HFFc6 (cell line): ENCODE data around the gene SCN5A. TPM values are rescaled to one million over a fixed set of nuclear protein-coding genes. Genes with fewer than 3 reads are reported as not detected.

Experiments
- DNase-seq: peaks from one replicate; pipeline ENCODE4 v3.0.0-alpha.2; 2018
- H3K27ac Mint-ChIP-seq: 2 replicates; pipeline ENCODE4 v1.8.0; 2020; ENCODE audit warnings: mild to moderate bottlenecking, mixed read lengths
- H3K27me3 Mint-ChIP-seq: 2 replicates; pipeline ENCODE4 v1.8.0; 2021; ENCODE audit warnings: mild to moderate bottlenecking, moderate library complexity, mixed read lengths; ENCODE audit not compliant: insufficient read depth
- H3K36me3 Mint-ChIP-seq: 2 replicates; pipeline ENCODE4 v1.8.0; 2021; ENCODE audit warnings: low read depth, mixed read lengths
- H3K4me1 Mint-ChIP-seq: 2 replicates; pipeline ENCODE4 v1.8.0; 2020; ENCODE audit warnings: low read depth, mixed read lengths
- H3K4me3 Mint-ChIP-seq: 2 replicates; pipeline ENCODE4 v1.8.0; 2020; ENCODE audit warnings: mild to moderate bottlenecking, moderate library complexity, mixed read lengths
- H3K9me3 Mint-ChIP-seq: 2 replicates; pipeline ENCODE4 v1.8.0; 2020; ENCODE audit warnings: mild to moderate bottlenecking, mixed read lengths
- total RNA-seq, 6 experiments: library from RNA; stranded (reverse); fragmentation: NEBNext Ultra II Directional; extraction: Animal tissue kit (Norgen Biotek cat#: 25700); gene quantifications; 2 replicates in 1 of 6; 3 replicates in 5 of 6; pipeline ENCODE4 v1.2.3, GENCODE V29; 2021
- TF ChIP-seq, protein P1 (sequence below): fragments of 200-600 bp; sonication (generic); IDR thresholded peaks from 2 replicates; pipeline ENCODE4 v1.5.0; 2021; ENCODE audit warnings: antibody characterized with exemption, mild to moderate bottlenecking

SCN5A gene
- total RNA-seq, 6 experiments from 2014 or later = 0.05 to 0.46 (median 0.28) TPM; not detected in 3

DNA sequence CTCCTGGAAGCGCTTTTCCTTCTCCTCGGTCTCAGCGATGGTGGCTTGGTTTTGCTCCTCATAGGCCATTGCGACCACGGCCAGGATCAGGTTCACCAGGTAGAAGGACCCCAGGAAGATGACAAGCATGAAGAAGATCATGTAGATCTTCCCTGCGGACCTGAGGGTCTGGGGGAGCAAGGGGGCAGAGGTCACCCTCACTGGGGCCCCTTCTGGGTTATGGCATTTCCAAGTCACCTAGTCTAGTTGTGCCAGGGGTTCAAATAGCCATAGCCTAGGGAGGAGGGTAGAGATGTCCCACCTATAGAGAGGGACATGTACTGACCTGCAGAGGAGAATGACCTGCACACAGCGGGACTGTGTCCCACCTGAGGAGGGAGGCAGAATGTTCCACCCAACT is 43.5 kb downstream of the SCN5A start:
- no peaks in the 10 kb centered on the region for H3K9me3 Mint-ChIP-seq
- peaks cover 28% of the 10 kb centered on the region for H3K27me3 Mint-ChIP-seq
- no peak for DNase-seq
- H3K4me3 Mint-ChIP-seq = no peak overlapping the region
- TF ChIP-seq, protein P1, sequence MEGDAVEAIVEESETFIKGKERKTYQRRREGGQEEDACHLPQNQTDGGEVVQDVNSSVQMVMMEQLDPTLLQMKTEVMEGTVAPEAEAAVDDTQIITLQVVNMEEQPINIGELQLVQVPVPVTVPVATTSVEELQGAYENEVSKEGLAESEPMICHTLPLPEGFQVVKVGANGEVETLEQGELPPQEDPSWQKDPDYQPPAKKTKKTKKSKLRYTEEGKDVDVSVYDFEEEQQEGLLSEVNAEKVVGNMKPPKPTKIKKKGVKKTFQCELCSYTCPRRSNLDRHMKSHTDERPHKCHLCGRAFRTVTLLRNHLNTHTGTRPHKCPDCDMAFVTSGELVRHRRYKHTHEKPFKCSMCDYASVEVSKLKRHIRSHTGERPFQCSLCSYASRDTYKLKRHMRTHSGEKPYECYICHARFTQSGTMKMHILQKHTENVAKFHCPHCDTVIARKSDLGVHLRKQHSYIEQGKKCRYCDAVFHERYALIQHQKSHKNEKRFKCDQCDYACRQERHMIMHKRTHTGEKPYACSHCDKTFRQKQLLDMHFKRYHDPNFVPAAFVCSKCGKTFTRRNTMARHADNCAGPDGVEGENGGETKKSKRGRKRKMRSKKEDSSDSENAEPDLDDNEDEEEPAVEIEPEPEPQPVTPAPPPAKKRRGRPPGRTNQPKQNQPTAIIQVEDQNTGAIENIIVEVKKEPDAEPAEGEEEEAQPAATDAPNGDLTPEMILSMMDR = no peak
- no peaks in the 10 kb centered on the region for H3K36me3 Mint-ChIP-seq
- H3K4me1 Mint-ChIP-seq = no peaks in the 10 kb centered on the region
- H3K27ac Mint-ChIP-seq = no peak overlapping the region

DNA sequence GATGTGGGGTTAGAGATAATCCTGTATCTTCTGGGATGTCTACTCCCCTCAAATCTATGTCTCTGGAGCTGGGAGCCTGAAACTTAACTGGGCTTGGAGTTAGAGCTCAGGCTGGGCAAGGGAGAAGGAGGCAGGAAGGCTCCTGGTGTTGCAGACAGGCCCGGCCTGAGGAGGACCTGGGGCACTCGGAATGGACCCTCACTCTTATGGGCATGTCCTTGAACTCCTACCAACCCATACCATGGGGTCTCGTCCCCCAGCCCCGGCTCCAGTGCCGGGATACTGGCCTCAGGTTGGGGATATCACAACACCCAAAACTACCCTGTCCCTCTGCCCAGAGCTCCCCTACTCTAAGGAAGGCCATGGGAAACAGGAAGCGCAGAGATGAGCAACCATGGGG is 45.2 kb downstream of the SCN5A start:
- DNase-seq = no peak
- Mint-ChIP-seq H3K27me3 (peaks cover 24% of the 10 kb centered on the region), H3K9me3 (no peaks in the 10 kb centered on the region), H3K4me1 (no peaks in the 10 kb centered on the region), H3K27ac (no peak overlapping the region), H3K4me3 (no peak overlapping the region), H3K36me3 (no peaks in the 10 kb centered on the region)
- TF ChIP-seq, protein P1 = no peak

DNA sequence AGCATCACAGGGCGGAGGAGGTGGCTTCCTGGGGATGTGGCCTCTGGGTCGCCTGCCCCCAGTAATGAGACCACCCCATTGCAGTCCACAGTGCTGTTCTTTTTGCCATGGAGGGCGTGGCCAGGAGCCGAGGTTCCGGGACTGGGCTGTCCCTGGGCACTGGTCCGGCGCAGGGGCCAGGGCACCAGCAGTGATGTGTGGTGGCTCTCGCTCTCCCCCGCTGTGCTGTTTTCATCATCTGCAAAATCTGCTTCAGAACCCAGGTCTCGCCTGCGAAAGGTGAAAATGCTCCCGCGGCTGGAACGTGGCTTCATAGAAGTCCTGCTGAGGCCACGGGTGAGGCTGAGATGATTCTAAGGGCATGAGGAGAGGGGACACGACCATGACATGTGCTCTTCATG is 45.8 kb downstream of the SCN5A start:
- no peaks in the 10 kb centered on the region for H3K4me1 Mint-ChIP-seq
- H3K27me3 Mint-ChIP-seq = peaks cover 21% of the 10 kb centered on the region
- H3K36me3 Mint-ChIP-seq = no peaks in the 10 kb centered on the region
- no peak overlapping the region for H3K4me3 Mint-ChIP-seq
- no peaks in the 10 kb centered on the region for H3K9me3 Mint-ChIP-seq
- no peak overlapping the region for H3K27ac Mint-ChIP-seq
- TF ChIP-seq, protein P1 = no peak
- no peak for DNase-seq

DNA sequence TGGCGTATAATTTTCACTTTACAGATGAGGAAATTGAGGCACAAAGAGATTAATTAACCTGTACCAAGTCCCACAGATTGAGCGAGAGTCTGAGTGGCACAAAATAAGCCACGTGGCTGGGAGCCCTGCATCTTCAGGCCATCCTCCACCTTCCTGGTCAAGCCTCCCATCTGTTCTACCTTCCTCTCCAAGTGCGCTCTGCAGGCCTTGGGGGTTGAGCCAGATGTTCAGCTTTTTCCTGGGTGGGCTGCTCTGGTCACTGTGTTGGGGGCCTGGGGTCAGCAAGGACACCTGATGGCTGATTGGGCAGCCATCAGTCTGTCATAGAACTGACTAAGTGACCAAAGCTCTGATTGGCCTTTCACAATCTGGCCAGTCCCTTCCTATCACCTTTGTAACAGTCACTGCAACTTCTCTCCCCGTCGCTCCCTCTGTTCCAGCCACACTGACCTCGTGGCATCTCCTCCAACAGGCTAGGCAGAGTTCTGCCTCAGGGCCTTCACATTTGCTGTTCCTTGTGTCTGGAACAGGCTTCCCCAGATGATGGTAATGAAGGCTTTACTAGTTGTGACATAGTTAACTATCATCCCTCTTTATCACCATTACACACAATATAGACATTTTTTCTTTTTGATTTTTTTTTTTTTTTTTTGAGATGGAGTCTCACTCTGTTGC is 46.8 kb downstream of the SCN5A start:
- TF ChIP-seq, protein P1 = no peak
- Mint-ChIP-seq H3K27ac (no peak overlapping the region), H3K4me1 (no peaks in the 10 kb centered on the region), H3K9me3 (no peaks in the 10 kb centered on the region), H3K27me3 (peaks cover 22% of the 10 kb centered on the region), H3K4me3 (no peak overlapping the region), H3K36me3 (no peaks in the 10 kb centered on the region)
- no peak for DNase-seq

DNA sequence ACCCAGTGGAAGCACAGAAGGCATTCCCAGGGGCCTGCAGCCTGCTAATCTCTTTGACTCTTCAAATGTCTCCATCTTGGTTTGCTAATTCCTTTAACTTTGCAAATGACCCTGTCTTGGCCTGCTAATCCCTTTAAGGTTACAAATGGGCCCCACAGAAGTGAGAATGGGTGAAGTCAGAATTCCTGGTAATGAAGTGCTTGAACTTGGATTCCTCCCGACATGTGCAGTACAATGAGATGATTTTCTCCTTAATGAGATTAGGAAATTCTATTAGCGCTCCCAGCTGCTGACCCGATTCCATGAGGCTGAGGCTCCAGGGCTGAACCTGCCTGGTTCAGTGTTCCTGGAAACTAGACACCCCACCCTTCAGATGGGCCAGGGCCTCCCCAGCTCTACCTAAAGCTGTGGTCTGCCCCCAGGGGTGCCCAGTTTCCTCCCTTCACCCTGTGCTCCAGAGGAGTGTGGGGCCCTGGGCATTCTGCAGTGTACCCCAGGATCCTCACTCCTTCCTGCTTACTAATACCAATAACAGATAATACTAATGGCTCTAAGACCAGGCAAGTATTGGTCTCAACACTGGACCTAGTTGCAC is 47.4 kb downstream of the SCN5A start:
- no peak overlapping the region for H3K27ac Mint-ChIP-seq
- no peaks in the 10 kb centered on the region for H3K9me3 Mint-ChIP-seq
- no peak overlapping the region for H3K4me3 Mint-ChIP-seq
- no peaks in the 10 kb centered on the region for H3K36me3 Mint-ChIP-seq
- no peak for DNase-seq
- H3K27me3 Mint-ChIP-seq = peaks cover 26% of the 10 kb centered on the region
- TF ChIP-seq, protein P1 = no peak
- no peaks in the 10 kb centered on the region for H3K4me1 Mint-ChIP-seq
